Activated CD8-positive, alpha-beta memory T cell treated with anti-CD3 and anti-CD28 coated beads, Interleukin-2, amount 10 ng/mL, durations not matched to agents 7 days and 5 days (primary cell): ENCODE measurements around the gene LRRC49. TPM values are rescaled to one million over a fixed set of nuclear protein-coding genes. Genes with fewer than 3 reads are reported as not detected.

ENCODE experiments used
- ATAC-seq: fragments of 150-1000 bp; cut with Tn5 transposase; one replicate; pipeline ENCODE4 v1.10.0; 2021; ENCODE audit warnings: moderate library complexity
- CTCF ChIA-PET: fragments of 350-600 bp; sonication (Branson Sonifier 250); formaldehyde crosslinking; loops from one replicate; lab custom pipeline; 2021; ENCODE audit warnings: antibody characterized with exemption; lab: Charles Lee
- DNase-seq: peaks from one replicate; pipeline ENCODE4 v3.0.0-alpha.2; 2020
- H3K27ac Mint-ChIP-seq: one replicate; pipeline ENCODE4 v1.8.0; 2021; ENCODE audit warnings: mild to moderate bottlenecking, mixed read lengths
- H3K27me3 Mint-ChIP-seq: one replicate; pipeline ENCODE4 v1.8.0; 2021; ENCODE audit warnings: mixed read lengths
- H3K36me3 Mint-ChIP-seq: one replicate; pipeline ENCODE4 v1.8.0; 2021; ENCODE audit warnings: mild to moderate bottlenecking, mixed read lengths
- H3K4me1 Mint-ChIP-seq: one replicate; pipeline ENCODE4 v1.8.0; 2021; ENCODE audit warnings: mixed read lengths
- H3K4me3 Mint-ChIP-seq: one replicate; pipeline ENCODE4 v1.8.0; 2021; ENCODE audit warnings: mild to moderate bottlenecking, moderate library complexity, mixed read lengths
- H3K9me3 Mint-ChIP-seq: one replicate; pipeline ENCODE4 v1.8.0; 2022; ENCODE audit warnings: low read depth, mixed read lengths
- total RNA-seq, 2 experiments: library from RNA; stranded (reverse); gene quantifications; one replicate each; pipeline ENCODE4 v1.2.3, GENCODE V29; 2021

The LRRC49 gene
- total RNA-seq, 2 experiments from 2014 or later: 0.66 TPM; not detected in 1

GRCh38 chr15:70875001-70875782 is 17.4 kb upstream of the LRRC49 start:
- DNase-seq: no peak
- CTCF ChIA-PET: no interaction called here
- Mint-ChIP-seq H3K4me3 (no peak overlapping the region), H3K4me1 (peaks cover 1% of the 10 kb centered on the region), H3K9me3 (no peaks in the 10 kb centered on the region), H3K36me3 (no peaks in the 10 kb centered on the region), H3K27ac (no peak overlapping the region), H3K27me3 (peaks cover 52% of the 10 kb centered on the region)
- no peak for ATAC-seq

GRCh38 chr15:70876011-70876410 is 16.6 kb upstream of the LRRC49 start:
- ATAC-seq: no peak
- no peaks in the 10 kb centered on the region for H3K4me1 Mint-ChIP-seq
- CTCF ChIA-PET: no interaction called here

GRCh38 chr15:70876683-70877082 is 15.9 kb upstream of the LRRC49 start:
- DNase-seq (no peak), ATAC-seq (no peak)
- Mint-ChIP-seq H3K4me1 (no peaks in the 10 kb centered on the region), H3K27ac (no peak overlapping the region), H3K36me3 (no peaks in the 10 kb centered on the region), H3K9me3 (no peaks in the 10 kb centered on the region), H3K27me3 (peaks cover 58% of the 10 kb centered on the region), H3K4me3 (no peak overlapping the region)
- CTCF ChIA-PET: no interaction called here

More at GRCh38 chr15:70876011-70876410, 16.6 kb upstream of the LRRC49 start:
- no peak overlapping the region for H3K4me3 Mint-ChIP-seq
- H3K9me3 Mint-ChIP-seq: no peaks in the 10 kb centered on the region
- no peak for DNase-seq
- H3K36me3 Mint-ChIP-seq: no peaks in the 10 kb centered on the region
- peaks cover 58% of the 10 kb centered on the region for H3K27me3 Mint-ChIP-seq
- H3K27ac Mint-ChIP-seq: no peak overlapping the region

DNA sequence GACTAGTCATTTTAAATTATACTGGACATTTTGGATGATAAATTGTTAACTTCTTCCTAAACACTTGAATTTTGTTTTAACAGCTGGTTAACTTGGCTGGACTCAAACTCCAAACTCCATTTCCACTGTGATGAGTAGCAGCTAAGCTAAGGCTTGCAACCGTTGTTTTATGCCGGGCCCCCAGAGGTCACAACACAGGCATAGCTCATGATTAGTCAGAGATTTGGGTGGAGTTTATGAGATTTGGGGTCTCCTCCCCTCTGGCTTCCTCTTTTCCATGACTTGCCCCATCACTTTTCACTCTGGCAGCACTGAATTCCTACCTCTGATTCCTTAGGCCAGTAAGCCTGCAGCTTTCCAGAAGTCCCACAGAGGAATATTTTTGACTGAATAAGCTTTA is 13.2 kb upstream of the LRRC49 start:
- no peaks in the 10 kb centered on the region for H3K36me3 Mint-ChIP-seq
- H3K9me3 Mint-ChIP-seq: no peaks in the 10 kb centered on the region
- peaks cover 65% of the 10 kb centered on the region for H3K27me3 Mint-ChIP-seq
- ATAC-seq (no peak), DNase-seq (no peak)
- CTCF ChIA-PET: no interaction called here
- no peak overlapping the region for H3K27ac Mint-ChIP-seq
- H3K4me1 Mint-ChIP-seq: peaks cover 2% of the 10 kb centered on the region
- H3K4me3 Mint-ChIP-seq: no peak overlapping the region

DNA sequence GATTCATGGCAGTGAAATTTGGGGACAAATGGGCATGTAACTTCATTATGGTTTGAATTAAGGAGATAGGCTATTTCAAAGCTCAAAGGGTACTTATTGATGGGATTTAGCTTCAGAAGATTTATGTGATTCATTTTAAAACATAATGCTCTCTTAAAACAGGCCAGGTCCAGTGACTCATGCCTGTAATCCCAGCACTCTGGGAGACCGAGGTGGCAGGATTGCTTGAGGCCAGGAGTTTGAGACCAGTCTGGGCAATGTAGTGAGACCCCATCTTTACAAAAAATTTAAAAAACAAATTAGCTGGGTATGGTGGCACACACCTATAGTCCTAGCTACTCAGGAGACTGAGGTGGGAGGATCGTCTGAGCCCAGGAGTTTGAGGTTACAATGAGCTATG is 11.8 kb upstream of the LRRC49 start:
- H3K9me3 Mint-ChIP-seq: no peaks in the 10 kb centered on the region
- peaks cover 2% of the 10 kb centered on the region for H3K4me1 Mint-ChIP-seq
- H3K27ac Mint-ChIP-seq: no peak overlapping the region
- DNase-seq (no peak), ATAC-seq (no peak)
- CTCF ChIA-PET: no interaction called here
- H3K36me3 Mint-ChIP-seq: no peaks in the 10 kb centered on the region
- H3K4me3 Mint-ChIP-seq: no peak overlapping the region
- H3K27me3 Mint-ChIP-seq: peaks cover 58% of the 10 kb centered on the region

- ATAC-seq (no peak), DNase-seq (no peak)
- Mint-ChIP-seq H3K9me3 (no peaks in the 10 kb centered on the region), H3K27ac (no peak overlapping the region), H3K36me3 (no peaks in the 10 kb centered on the region), H3K4me1 (peaks cover 2% of the 10 kb centered on the region), H3K27me3 (peaks cover 49% of the 10 kb centered on the region), H3K4me3 (no peak overlapping the region)
- CTCF ChIA-PET: interaction anchor here (1.1 kb wide), 1 partner anchor 25 kb away, joined by 3 read pairs; no protein-coding TSS in a partner anchor
Measured at GRCh38 chr15:70882361-70882760, 10.3 kb upstream of the LRRC49 start.

- H3K4me1 Mint-ChIP-seq: peaks cover 12% of the 10 kb centered on the region
- no peaks in the 10 kb centered on the region for H3K9me3 Mint-ChIP-seq
- H3K27ac Mint-ChIP-seq: peak overlapping the region; percentile 52
- DNase-seq: no peak
- no peak for ATAC-seq
- H3K27me3 Mint-ChIP-seq: peaks cover 64% of the 10 kb centered on the region
- peak overlapping the region; percentile 76 for H3K4me3 Mint-ChIP-seq
- no peaks in the 10 kb centered on the region for H3K36me3 Mint-ChIP-seq
- CTCF ChIA-PET: no interaction called here
Measured at GRCh38 chr15:70892912-70893560, 410 bp downstream of the LRRC49 start.

- Mint-ChIP-seq H3K4me3 (no peak overlapping the region), H3K27me3 (peaks cover 11% of the 10 kb centered on the region), H3K27ac (no peak overlapping the region), H3K4me1 (no peaks in the 10 kb centered on the region), H3K36me3 (no peaks in the 10 kb centered on the region), H3K9me3 (peaks cover 2% of the 10 kb centered on the region)
- DNase-seq (no peak), ATAC-seq (no peak)
- CTCF ChIA-PET: no interaction called here
Measured at GRCh38 chr15:70902107-70902506, 9.5 kb downstream of the LRRC49 start.

- CTCF ChIA-PET: interaction anchor here (0.9 to 1.1 kb wide), 3 partner anchors 9 to 24 kb away, joined by 3 read pairs; no protein-coding TSS in a partner anchor
- Mint-ChIP-seq H3K9me3 (peaks cover 7% of the 10 kb centered on the region), H3K27ac (no peak overlapping the region), H3K4me1 (no peaks in the 10 kb centered on the region), H3K4me3 (no peak overlapping the region), H3K27me3 (peaks cover 6% of the 10 kb centered on the region), H3K36me3 (no peaks in the 10 kb centered on the region)
- DNase-seq: no peak
- ATAC-seq: no peak
Measured at GRCh38 chr15:70906842-70907241, 14.2 kb downstream of the LRRC49 start.

DNA sequence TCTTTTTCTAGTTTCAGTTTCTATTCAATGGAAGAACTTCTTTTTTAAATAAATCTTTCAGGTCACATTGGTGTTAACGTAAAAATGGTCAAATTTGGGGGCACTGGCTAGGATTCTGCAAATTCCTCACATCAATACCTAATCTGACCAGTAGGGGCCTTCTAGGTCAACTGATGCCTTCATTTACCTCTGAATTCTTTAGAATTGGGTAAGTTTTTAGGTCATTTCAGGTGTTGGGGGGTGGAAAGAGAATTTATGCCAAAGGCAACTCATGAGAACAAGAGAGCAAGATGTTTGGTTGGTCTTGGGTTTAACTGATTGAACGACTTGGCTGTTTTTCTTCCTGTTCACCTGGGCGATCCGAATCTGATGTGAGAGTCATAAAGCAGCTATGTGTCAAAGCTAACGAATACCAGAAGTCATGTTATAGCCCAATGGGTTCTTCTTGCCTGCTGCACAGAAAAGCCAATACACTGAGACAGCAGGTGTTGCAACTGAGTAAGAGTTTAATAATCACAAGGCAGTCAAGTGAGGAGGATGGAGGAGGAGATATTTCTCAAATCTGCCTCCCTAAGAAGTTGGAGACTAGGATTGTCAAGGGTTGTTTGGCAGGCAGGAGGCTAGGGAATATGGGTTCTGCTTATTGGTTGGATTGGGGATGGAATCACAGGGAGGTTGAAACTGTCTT is 15.3 kb downstream of the LRRC49 start:
- CTCF ChIA-PET: interaction anchor here (1.1 kb wide), 1 partner anchor 25 kb away, joined by 3 read pairs; no protein-coding TSS in a partner anchor
- no peak overlapping the region for H3K27ac Mint-ChIP-seq

GRCh38 chr15:70910958-70911357 is 18.3 kb downstream of the LRRC49 start:
- Mint-ChIP-seq H3K27me3 (peaks cover 13% of the 10 kb centered on the region), H3K9me3 (peaks cover 7% of the 10 kb centered on the region), H3K4me1 (no peaks in the 10 kb centered on the region), H3K27ac (no peak overlapping the region), H3K4me3 (no peak overlapping the region), H3K36me3 (no peaks in the 10 kb centered on the region)
- CTCF ChIA-PET: no interaction called here
- ATAC-seq (no peak), DNase-seq (no peak)

More for the DNA sequence above, 15.3 kb downstream of the LRRC49 start:
- ATAC-seq (no peak), DNase-seq (no peak)
- Mint-ChIP-seq H3K36me3 (no peaks in the 10 kb centered on the region), H3K27me3 (peaks cover 6% of the 10 kb centered on the region), H3K9me3 (peaks cover 7% of the 10 kb centered on the region), H3K4me1 (no peaks in the 10 kb centered on the region), H3K4me3 (no peak overlapping the region)

- Mint-ChIP-seq H3K27me3 (peaks cover 10% of the 10 kb centered on the region), H3K9me3 (peaks cover 5% of the 10 kb centered on the region), H3K4me3 (no peak overlapping the region), H3K36me3 (no peaks in the 10 kb centered on the region), H3K27ac (no peak overlapping the region), H3K4me1 (no peaks in the 10 kb centered on the region)
- no peak for ATAC-seq
- no peak for DNase-seq
- CTCF ChIA-PET: no interaction called here
Measured at GRCh38 chr15:70912187-70912586, 19.6 kb downstream of the LRRC49 start.

DNA sequence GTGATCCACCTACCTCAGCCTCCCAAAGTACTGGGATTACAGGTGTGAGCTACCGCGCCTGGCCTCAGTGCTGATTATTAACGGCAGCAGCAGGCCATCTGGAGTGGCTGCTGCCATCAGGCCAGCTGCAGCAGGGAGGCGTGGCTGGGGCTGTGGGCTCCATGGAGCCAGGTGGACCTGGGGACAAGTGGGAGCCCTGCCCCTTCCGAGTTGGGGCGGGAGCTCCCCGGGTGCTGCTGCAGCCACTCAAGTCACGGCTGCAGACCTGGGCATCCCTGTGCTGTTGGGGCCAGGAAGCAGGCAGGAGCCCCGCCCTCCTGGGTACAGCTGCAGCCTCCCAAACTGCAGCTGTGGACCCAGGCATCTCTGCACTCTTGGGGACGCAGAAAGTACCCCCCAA is 23.9 kb downstream of the LRRC49 start:
- no peaks in the 10 kb centered on the region for H3K4me1 Mint-ChIP-seq
- DNase-seq: no peak
- no peak overlapping the region for H3K4me3 Mint-ChIP-seq
- no peak overlapping the region for H3K27ac Mint-ChIP-seq
- CTCF ChIA-PET: no interaction called here
- H3K27me3 Mint-ChIP-seq: peaks cover 24% of the 10 kb centered on the region
- H3K36me3 Mint-ChIP-seq: no peaks in the 10 kb centered on the region
- no peak for ATAC-seq
- H3K9me3 Mint-ChIP-seq: no peaks in the 10 kb centered on the region
